ENCODE data around the gene RIT1.
A peak's percentile ranks its signal among the peaks of the same experiment; 100 is the strongest.

The RIT1 gene

DNA sequence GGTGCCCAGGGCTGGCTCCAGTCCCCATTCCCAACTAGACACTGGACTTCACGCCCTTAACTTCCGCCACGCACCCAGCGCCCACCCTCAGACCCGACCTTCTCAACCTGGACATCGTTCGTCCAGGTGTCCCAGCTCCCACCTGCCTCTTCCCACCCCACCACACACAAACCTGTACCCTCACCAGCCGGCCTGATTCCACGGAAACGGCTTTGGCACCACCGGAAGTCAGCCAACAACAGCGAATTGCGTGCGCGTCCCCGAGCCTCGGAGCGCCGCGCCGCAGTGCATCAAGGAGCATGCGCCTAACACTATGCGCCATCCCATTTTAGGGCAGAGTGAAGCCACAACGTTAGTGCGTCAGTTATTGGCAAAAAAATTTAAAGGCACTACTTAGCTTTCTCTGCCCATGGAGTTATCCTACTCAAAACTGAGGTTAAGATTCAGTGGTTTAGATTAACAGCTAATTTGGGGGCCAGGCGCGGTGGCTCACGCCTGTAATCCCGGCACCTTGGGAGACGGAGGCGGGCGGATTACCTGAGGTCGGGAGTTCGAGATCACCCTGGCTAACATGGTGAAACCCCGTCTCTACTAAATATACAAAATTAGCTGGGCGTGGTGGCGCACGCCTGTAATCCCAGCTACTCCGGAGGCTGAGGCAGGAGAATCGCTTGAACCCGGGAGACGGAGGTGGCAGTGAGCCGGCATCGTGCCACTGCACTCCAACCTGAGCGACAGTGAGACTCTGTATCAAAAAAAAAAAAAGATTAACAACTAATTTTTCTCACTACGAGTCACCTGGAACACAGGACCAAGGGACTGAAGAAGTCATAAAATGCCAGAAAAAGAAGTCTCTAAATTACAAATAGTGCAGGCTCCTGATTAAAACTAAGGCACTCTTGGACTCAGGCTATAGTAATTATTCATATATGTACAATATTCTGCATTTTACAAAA is 53.9 kb downstream of the RIT1 start, which contains the start of gene GON4L:
TSS of gene GON4L (minus strand) at position 240 of the 956 bp plus-strand sequence. CDS start 3,434 bp downstream, outside the sequence.
- peak; percentile 84 for DNase-seq (ENCODE audit: low read depth)

DNA sequence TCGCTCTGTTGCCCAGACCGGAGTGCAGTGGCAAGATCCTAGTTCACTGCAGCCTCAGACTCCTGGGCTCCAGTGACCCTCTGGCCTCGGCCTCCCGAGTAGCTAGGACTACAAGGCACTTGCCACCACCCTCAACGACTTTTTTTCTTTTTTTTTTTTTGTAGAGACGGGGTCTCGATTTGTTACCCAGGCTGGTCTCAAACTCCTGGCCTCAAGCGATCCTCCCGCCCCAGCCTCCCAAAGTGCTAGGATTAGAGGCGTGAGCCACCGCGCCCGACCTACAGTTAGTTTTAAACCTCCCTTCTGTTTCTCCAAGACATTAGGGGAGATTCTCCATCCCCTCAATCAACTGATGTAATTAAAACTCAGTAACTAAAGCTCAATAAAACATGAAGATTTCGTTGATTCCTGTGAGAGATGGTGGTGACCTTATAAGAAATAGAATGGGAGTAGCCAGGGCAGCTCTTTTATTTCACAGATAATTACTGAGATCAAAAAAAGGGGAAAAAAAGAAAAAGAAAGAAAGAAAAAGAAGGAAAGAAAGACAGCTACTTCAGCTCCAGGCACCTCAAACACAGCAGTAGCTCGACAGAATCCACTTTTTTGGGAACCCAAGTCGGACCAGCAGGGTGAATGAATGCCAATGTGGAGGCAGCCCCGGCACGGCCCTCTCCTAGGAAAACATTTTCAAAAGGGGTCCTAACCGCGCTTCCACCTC is 54.7 kb downstream of the RIT1 start:
- DNase-seq (ENCODE audit: low read depth), result no peak

DNA sequence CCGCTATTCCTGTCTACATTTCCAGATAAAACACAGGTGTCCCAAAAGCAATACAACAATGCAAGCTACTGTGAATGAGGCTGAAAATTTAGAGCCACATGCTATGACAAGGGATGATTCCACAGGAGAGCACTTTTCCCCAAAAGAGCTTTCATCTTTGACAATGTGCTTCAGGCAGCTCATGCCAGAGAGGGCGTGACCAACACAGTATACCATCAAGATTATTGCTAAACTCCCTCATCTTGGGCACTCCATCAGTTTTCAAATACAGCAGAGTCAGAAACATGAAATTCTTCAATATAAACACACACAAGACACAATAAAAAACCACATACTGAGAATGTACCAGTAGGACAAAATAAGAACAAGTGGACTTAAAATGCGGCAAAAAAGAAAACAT is 60.8 kb downstream of the RIT1 start:
- no peak for DNase-seq (ENCODE audit: low read depth)

DNA sequence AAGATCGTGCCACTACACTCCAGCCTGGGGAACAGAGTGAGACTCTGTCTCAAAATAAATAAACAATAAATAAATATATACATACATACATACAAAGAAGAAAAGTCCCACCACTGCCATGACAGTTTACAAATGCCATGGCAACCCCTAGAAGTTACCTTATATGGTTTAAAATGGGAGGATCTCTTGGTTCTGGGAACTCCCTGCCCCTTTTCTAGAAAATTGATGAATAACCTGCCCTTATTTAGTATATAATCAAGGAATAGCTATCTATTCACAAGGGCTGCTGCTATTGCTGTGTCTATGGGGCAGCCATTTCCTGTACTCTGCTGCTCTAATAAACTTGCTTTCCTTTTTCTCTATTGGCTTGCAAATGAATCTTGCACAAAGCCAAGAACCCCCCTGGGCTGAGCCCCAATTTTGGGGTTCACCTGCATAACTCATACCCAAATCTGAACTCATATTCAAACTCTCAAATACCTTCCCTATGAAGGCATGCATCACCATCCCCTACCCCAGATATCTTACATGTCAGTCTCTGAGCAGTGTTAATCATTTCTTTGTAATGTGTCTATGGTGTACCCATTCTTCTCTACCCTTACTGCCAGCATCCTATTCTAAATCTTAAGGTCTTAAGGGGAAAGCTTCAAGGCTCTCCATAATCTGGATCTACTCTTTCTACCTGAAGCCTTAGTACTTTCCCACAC is 63.2 kb downstream of the RIT1 start:
- DNase-seq (ENCODE audit: low read depth), result no peak
